GM12878 (cell line): ENCODE measurements around the gene CRAT. TPM values are rescaled to one million over a fixed set of nuclear protein-coding genes. Genes with fewer than 3 reads are reported as not detected.

Experiments used
- ATAC-seq: fragments of 200-7000 bp; cut with Tn5 transposase; 3 replicates; pipeline ENCODE4 v1.9.1; 2020; ENCODE audit warnings: mild to moderate bottlenecking, moderate library complexity
- BruUV-seq: library from RNA; stranded (reverse); fragments of 400-500 nt; replicated peaks from 2 replicates; lab custom pipeline; 2021; lab: Mats Ljungman, UMichigan
- CTCF ChIA-PET: fragments of 300-600 bp; sonication (Branson Sonifier 250); formaldehyde crosslinking; extraction: SDS; loops from one replicate; lab custom pipeline; 2021; ENCODE audit warnings: inconsistent platforms; lab: Yijun Ruan, JAX
- POLR2A ChIA-PET: fragments of 350-600 bp; formaldehyde crosslinking; extraction: SDS; loops from one replicate; lab custom pipeline; 2021; ENCODE audit warnings: inconsistent platforms; lab: Charles Lee
- RAD21 ChIA-PET: fragments of 300-600 bp; sonication (Branson Sonifier 250); formaldehyde crosslinking; loops from one replicate; lab custom pipeline; 2023; ENCODE audit warnings: antibody characterized with exemption; ENCODE audit not compliant: unreplicated experiment; lab: Charles Lee
- SMC1A ChIA-PET: fragments of 300-600 bp; sonication (Branson Sonifier 250); formaldehyde crosslinking; loops from one replicate; lab custom pipeline; 2023; ENCODE audit not compliant: unreplicated experiment, uncharacterized antibody; lab: Charles Lee
- DNase-seq: peaks from one replicate; pipeline ENCODE4 v3.0.0-alpha.2; 2011; ENCODE audit warnings: low read depth, low spot score
- FAIRE-seq: peaks from 3 replicates; lab custom pipeline; 2011; peaks lifted over from hg19 to GRCh38; lab: Jason Lieb, UNC
- H2AFZ ChIP-seq: 2 replicates; pipeline ENCODE4 v1.6.0; 2011; ENCODE audit warnings: low read depth, low read length, control low read depth; ENCODE audit not compliant: control insufficient read depth
- H3K27ac ChIP-seq: 2 replicates; pipeline ENCODE4 v1.5.1; 2011; ENCODE audit warnings: control low read depth; ENCODE audit not compliant: control insufficient read depth, insufficient read depth
- H3K27me3 ChIP-seq, 2 experiments: replicated peaks in 1 of 2; 2 replicates each; pipeline versions ENCODE4 v1.6.0 to v1.6.1; 2011; ENCODE audit warnings: low read length in 1 of 2; ENCODE audit not compliant: control insufficient read depth in 2 of 2, insufficient read depth in 2 of 2
- H3K36me3 ChIP-seq, 2 experiments: 2 replicates each; pipeline ENCODE4 v1.5.1; 2011; ENCODE audit warnings: low read length in 1 of 2; ENCODE audit not compliant: control insufficient read depth in 2 of 2, insufficient read depth in 2 of 2
- H3K4me1 ChIP-seq: 2 replicates; pipeline ENCODE4 v1.6.1; 2011; ENCODE audit warnings: mild to moderate bottlenecking, low read length, moderate library complexity, mixed read lengths; ENCODE audit not compliant: control insufficient read depth, insufficient read depth
- H3K4me2 ChIP-seq: 2 replicates; pipeline ENCODE4 v1.6.0; 2011; ENCODE audit warnings: control low read depth; ENCODE audit not compliant: control insufficient read depth, insufficient read depth
- H3K4me3 ChIP-seq: fragments of 200-600 bp; sonication (generic); 2 replicates; pipeline ENCODE4 v1.5.1; 2016
- H3K79me2 ChIP-seq: 2 replicates; pipeline ENCODE4 v1.6.0; 2011; ENCODE audit warnings: low read length; ENCODE audit not compliant: control insufficient read depth, insufficient read depth
- H3K9ac ChIP-seq: 2 replicates; pipeline ENCODE4 v1.8.0; 2011; ENCODE audit warnings: low read length, control low read depth, mixed read lengths; ENCODE audit not compliant: control insufficient read depth, insufficient read depth
- H3K9me3 ChIP-seq: replicated peaks from 3 replicates; pipeline ENCODE4 v1.5.1; 2011; ENCODE audit warnings: mild to moderate bottlenecking, low read length; ENCODE audit not compliant: control insufficient read depth, insufficient read depth
- H4K20me1 ChIP-seq: 2 replicates; pipeline ENCODE4 v1.6.0; 2011; ENCODE audit not compliant: control insufficient read depth, insufficient read depth
- MXI1 ChIP-seq: fragments of 150-350 bp; IDR thresholded peaks from 2 replicates; pipeline ENCODE4 v1.6.1; 2011; ENCODE audit warnings: low read depth, mild to moderate bottlenecking, inconsistent platforms, low read length, improper control_type of control experiment
- NKRF ChIP-seq: fragments of 450-650 bp; conservative IDR thresholded peaks from 2 replicates; pipeline ENCODE4 v1.6.1; 2017; ENCODE audit warnings: mild to moderate bottlenecking, moderate library complexity
- POLR2AphosphoS2 ChIP-seq: IDR thresholded peaks from 2 replicates; pipeline ENCODE4 v1.6.1; 2011; ENCODE audit warnings: low read depth, mild to moderate bottlenecking, low read length, improper control_type of control experiment, moderate library complexity
- SMAD5 ChIP-seq: IDR thresholded peaks from 2 replicates; pipeline ENCODE4 v1.6.1; 2016; ENCODE audit warnings: antibody characterized with exemption, low read depth
- WGBS: methylation state at CpG from one replicate; pipeline ENCODE4 v1.1.6; 2016; ENCODE audit warnings: low lambda C conversion rate; ENCODE audit not compliant: insufficient replicate concordance, insufficient coverage; ENCODE audit errors: missing lambda C conversion rate; 5-methylcytosine and 5-hydroxymethylcytosine counted together
- in situ Hi-C: fragments of 300-500 bp; cut with MboI; formaldehyde crosslinking; loops from 9 replicates; pipeline ENCODE4 v1.14.3; 2018; ENCODE audit warnings: mixed read lengths
- intact Hi-C: fragments of 100-400 bp; cut with micrococcal nuclease; formaldehyde crosslinking; loops from one replicate; pipeline ENCODE4 v1.14.2; 2022; ENCODE audit not compliant: unreplicated experiment
- polyA plus RNA-seq, 11 experiments: library from polyadenylated mRNA; depleted of rRNA in 4 of 11; unstranded in 6 of 11; stranded (reverse) in 5 of 11; fragments of >200 nt; fragmentation: Nextera tagmentation in 4 of 11; fragmentation: Illumina TruSeq in 1 of 11; extraction: Ambion mirVana in 4 of 11; extraction: Trizol in 1 of 11; gene quantifications; 1 replicate in 1 of 11; 2 replicates in 10 of 11; pipeline versions ENCODE4 v1.2.1 to v1.2.3, GENCODE V29; 2011 to 2016; ENCODE audit warnings: inconsistent platforms in 2 of 11, missing spikeins in 2 of 11, low read depth in 1 of 11
- total RNA-seq, 4 experiments: library from RNA; depleted of rRNA in 3 of 4; stranded (reverse); fragments of >200 nt in 3 of 4; fragmentation: Illumina TruSeq in 1 of 4; extraction: Trizol in 1 of 4; gene quantifications; 2 replicates each; pipeline versions ENCODE4 v1.2.1 to v1.2.3, GENCODE V29; 2013 to 2021

The CRAT gene
- total and polyA plus RNA-seq, 10 of the 15 experiments (the other 5 are each of a cell fraction or from before 2014, with no cell fraction given): 0.10 to 3.4 (median 1.8) TPM

- FAIRE-seq: no peak
- TF ChIP-seq POLR2AphosphoS2 (0 out of 2 replicates have a peak, but pooled peaks have one; percentile 39), MXI1 (0 out of 2 replicates have a peak, but pooled peaks have one; percentile 44), NKRF (0 out of 2 replicates have a peak, but pooled peaks have one; percentile 3), SMAD5 (no peak)
- TF ChIP-seq, all 136 proteins: peak for 3
- Histone ChIP-seq H3K4me1 (peaks cover 12% of the 10 kb centered on the region), H2AFZ (peak overlapping the region; percentile 98), H3K79me2 (peaks cover 17% of the 10 kb centered on the region), H3K27me3 (no peaks in the 10 kb centered on the region), H3K4me2 (peak overlapping the region; percentile 99), H3K4me3 (peak overlapping the region; percentile 93), H3K27ac (peak overlapping the region; percentile 54), H4K20me1 (no peaks in the 10 kb centered on the region), H3K36me3 (peaks cover 0 to 16% of the 10 kb centered on the region in 2 experiments; a peak in 3 of 4 replicates), H3K9ac (peak overlapping the region; percentile 83), H3K9me3 (no peaks in the 10 kb centered on the region)
- ChIA-PET SMC1A (interaction anchor here (1.1 kb wide), 1 partner anchor 50 kb away, joined by 4 read pairs; no protein-coding TSS in a partner anchor), CTCF (interaction anchor here (1.0 to 1.9 kb wide), 4 partner anchors 22 to 543 kb away, joined by 3 to 5 read pairs (median 5); partner anchors contain the start of gene SH3GLB2), POLR2A (interaction anchor here (0.8 to 1.6 kb wide), 6 partner anchors 45 to 467 kb away, joined by 3 to 6 read pairs (median 3); partner anchors contain the start of genes DOLK, MIGA2, NUP188 and SH3GLB2), RAD21 (interaction anchor here (0.7 to 1.7 kb wide), 5 partner anchors 45 to 378 kb away, joined by 3 to 5 read pairs (median 4); partner anchors contain the start of gene MIGA2)
- WGBS: under 1% methylated on average over 30 of the region's 30 CpGs
- BruUV-seq: TSS peak; percentile 83
- ATAC-seq: no peak
- in situ Hi-C loops: no loop called here
- DNase-seq: peak; percentile 15
- intact Hi-C loops: loop anchor here (2.0 kb wide), 1 partner anchor 29 kb away; the partner anchor contains the start of genes CRAT and PTPA
Observed at GRCh38 chr9:129081388-129081904, 29.1 kb downstream of the CRAT start.
